HL-60 (cell line): ENCODE data around the gene FCRL4.

ENCODE experiments used
- DNase-seq, 2 experiments: peaks; one replicate each; pipeline ENCODE4 v3.0.0-alpha.2; 2010 to 2020; ENCODE audit warnings: low read depth in 1 of 2, low spot score in 1 of 2
- H3K27ac ChIP-seq: fragments of 250-450 bp; sonication (Bioruptor Pico); replicated peaks from 2 replicates; pipeline ENCODE4 v1.5.1; 2020; ENCODE audit warnings: mild to moderate bottlenecking, moderate library complexity
- H3K27me3 ChIP-seq: fragments of 250-450 bp; sonication (Bioruptor Pico); 2 replicates; pipeline ENCODE4 v1.5.1; 2021; ENCODE audit warnings: mild to moderate bottlenecking, moderate library complexity; ENCODE audit not compliant: insufficient read depth, poor library complexity, severe bottlenecking
- H3K4me3 ChIP-seq: replicated peaks from 2 replicates; pipeline ENCODE4 v1.5.1; 2011; ENCODE audit warnings: mild to moderate bottlenecking, control low read depth, low read length; ENCODE audit not compliant: insufficient read depth
- CTCF ChIP-seq: IDR thresholded peaks from one replicate; pipeline ENCODE4 v1.5.1; 2011; ENCODE audit warnings: low read length, control low read depth, inconsistent platforms; ENCODE audit not compliant: insufficient read depth
- GABPA ChIP-seq: IDR thresholded peaks from 2 replicates; pipeline ENCODE4 v1.6.1; 2012; ENCODE audit warnings: low read depth
- POLR2AphosphoS5 ChIP-seq: IDR thresholded peaks from 2 replicates; pipeline ENCODE4 v1.6.1; 2012; ENCODE audit warnings: low read depth
- REST ChIP-seq: IDR thresholded peaks from 2 replicates; pipeline ENCODE4 v1.6.1; 2012; ENCODE audit warnings: low read depth; ENCODE audit not compliant: insufficient replicate concordance
- SPI1 ChIP-seq: IDR thresholded peaks from 2 replicates; pipeline ENCODE4 v1.6.1; 2012; ENCODE audit warnings: low read depth, mild to moderate bottlenecking, borderline replicate concordance

The FCRL4 gene

DNA sequence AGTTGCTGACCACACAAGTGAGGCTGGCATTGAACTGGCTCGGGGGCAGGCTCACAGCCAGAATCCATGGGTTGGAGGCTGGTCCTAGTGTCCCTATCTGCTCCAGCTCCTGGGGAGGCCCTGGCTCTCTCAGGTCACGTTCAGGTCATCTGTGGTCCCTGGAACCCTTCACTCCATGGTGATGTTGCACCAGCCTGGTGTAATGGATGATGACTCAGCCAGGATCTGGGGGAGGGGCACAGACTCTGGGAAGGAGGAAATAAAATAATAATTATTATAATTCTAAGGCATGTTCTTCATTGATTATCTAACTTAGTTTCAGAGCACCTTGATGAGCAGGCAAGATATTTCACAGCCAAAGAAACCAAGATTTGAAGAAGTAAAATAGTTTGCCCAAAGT lies 26.6 kb upstream of the FCRL4 start:
- peak; percentile 16 to 24 for DNase-seq
- TF ChIP-seq SPI1 (no peak), POLR2AphosphoS5 (no peak), REST (no peak), GABPA (no peak), CTCF (no peak)
- no peak overlapping the region for H3K4me3 ChIP-seq
- H3K27me3 ChIP-seq = no peaks in the 10 kb centered on the region
- H3K27ac ChIP-seq = no peak overlapping the region

DNA sequence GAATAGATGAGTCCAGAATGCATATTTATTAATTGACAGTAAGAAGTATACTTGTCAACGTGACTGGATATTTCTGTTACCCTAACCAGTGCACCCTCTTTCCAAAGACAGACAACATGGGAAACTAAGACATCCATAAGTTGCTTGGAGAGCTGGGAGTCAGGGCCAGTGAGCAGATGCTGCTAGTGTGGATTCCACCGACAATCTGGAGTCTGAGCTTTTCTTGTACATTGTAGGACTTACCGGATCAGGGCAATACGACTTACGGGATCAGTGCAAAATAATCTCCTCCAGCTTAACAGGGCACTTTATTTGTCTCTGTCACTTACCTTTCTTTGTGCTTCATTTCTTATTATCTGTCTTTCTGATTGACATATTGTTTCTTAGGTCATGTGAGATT lies 24.6 kb upstream of the FCRL4 start:
- Histone ChIP-seq H3K4me3 (no peak overlapping the region), H3K27ac (no peak overlapping the region), H3K27me3 (no peaks in the 10 kb centered on the region)
- no peak for TF ChIP-seq POLR2AphosphoS5
- no peak for TF ChIP-seq SPI1
- no peak for TF ChIP-seq REST
- TF ChIP-seq CTCF = no peak
- DNase-seq = no peak

- TF ChIP-seq REST = no peak
- TF ChIP-seq GABPA = no peak
- TF ChIP-seq POLR2AphosphoS5 = no peak
- TF ChIP-seq CTCF = no peak
- H3K27me3 ChIP-seq = no peaks in the 10 kb centered on the region
- no peak for DNase-seq
- H3K4me3 ChIP-seq = no peak overlapping the region
- no peak overlapping the region for H3K27ac ChIP-seq
Measured at GRCh38 chr1:157618190-157618589, 20.3 kb upstream of the FCRL4 start.
